Measurements from ENCODE around the gene ADGRG6. TPM values are rescaled to one million over a fixed set of nuclear protein-coding genes. Genes with fewer than 3 reads are reported as not detected.
"Not testable (repeated sequence)": the region's sequence is repeated elsewhere in the genome, so short reads cannot be mapped to it uniquely, and the experiment has no call there.

ADGRG6 gene
- total RNA-seq, 1 donor from 2014 or later: 7.7 TPM

DNA sequence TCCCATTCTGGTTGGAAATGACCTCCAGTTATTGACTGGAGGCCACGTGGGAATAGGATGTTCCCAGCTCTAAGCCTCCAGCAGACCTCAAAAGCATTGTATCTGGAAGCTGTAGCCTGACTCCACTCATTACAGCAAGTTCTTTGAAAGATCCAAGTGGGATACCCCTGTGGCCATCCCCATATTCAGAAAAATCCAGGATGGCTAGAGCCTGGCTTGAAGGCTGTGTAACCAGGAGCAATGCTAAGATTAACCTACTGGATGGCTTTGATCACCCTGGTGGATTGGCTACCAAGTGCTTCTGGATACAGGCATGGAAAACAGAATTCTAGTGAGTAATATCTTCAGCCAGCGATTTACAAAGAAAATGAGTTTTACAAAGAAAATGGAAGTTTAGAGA lies 151.2 kb downstream of the ADGRG6 start:
- DNase-seq (ENCODE audit: low spot score in 2 of 2): no peak
- intact Hi-C loops (cut with DNase I): no loop called here
- no peaks in the 10 kb centered on the region for H3K27me3 ChIP-seq
- TF ChIP-seq, protein P1, sequence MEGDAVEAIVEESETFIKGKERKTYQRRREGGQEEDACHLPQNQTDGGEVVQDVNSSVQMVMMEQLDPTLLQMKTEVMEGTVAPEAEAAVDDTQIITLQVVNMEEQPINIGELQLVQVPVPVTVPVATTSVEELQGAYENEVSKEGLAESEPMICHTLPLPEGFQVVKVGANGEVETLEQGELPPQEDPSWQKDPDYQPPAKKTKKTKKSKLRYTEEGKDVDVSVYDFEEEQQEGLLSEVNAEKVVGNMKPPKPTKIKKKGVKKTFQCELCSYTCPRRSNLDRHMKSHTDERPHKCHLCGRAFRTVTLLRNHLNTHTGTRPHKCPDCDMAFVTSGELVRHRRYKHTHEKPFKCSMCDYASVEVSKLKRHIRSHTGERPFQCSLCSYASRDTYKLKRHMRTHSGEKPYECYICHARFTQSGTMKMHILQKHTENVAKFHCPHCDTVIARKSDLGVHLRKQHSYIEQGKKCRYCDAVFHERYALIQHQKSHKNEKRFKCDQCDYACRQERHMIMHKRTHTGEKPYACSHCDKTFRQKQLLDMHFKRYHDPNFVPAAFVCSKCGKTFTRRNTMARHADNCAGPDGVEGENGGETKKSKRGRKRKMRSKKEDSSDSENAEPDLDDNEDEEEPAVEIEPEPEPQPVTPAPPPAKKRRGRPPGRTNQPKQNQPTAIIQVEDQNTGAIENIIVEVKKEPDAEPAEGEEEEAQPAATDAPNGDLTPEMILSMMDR (IDR thresholded peaks at IDR 0.05): no peak
- no peak overlapping the region for H3K4me3 ChIP-seq
- no peaks in the 10 kb centered on the region for H3K9me3 ChIP-seq
- no peaks in the 10 kb centered on the region for H3K4me1 ChIP-seq
- H3K36me3 ChIP-seq: no peaks in the 10 kb centered on the region
- H3K27ac ChIP-seq: no peak overlapping the region

GRCh38 chr6:142454196-142454595 lies 152.4 kb downstream of the ADGRG6 start:
- H3K27me3 ChIP-seq; H3K36me3 ChIP-seq; H3K4me3 ChIP-seq; H3K27ac ChIP-seq; intact Hi-C loops (cut with DNase I); DNase-seq (ENCODE audit: low spot score in 2 of 2); H3K9me3 ChIP-seq; H3K4me1 ChIP-seq: not testable (repeated sequence)

DNA sequence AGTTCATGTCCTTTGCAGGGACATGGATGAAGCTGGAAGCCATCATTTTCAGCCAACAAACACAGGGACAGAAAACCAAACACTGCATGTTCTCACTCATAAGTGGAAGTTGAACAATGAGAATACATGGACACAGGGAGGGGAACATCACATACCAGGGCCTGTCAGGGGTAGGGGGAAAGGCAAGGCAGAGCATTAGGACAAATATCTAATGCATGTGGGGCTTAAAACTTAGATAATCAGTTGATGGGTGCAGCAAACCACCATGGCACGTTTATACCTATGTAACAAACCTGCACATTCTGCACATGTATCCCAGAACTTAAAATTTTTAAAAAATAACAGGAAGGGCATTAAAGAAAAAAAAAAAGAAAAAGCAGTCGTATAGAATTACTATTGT lies 153.0 kb downstream of the ADGRG6 start:
- H3K4me3 ChIP-seq; DNase-seq (ENCODE audit: low spot score in 2 of 2); H3K27me3 ChIP-seq; H3K27ac ChIP-seq; H3K9me3 ChIP-seq; H3K4me1 ChIP-seq; intact Hi-C loops (cut with DNase I); H3K36me3 ChIP-seq: not testable (repeated sequence)

GRCh38 chr6:142455957-142456589 lies 154.3 kb downstream of the ADGRG6 start:
- Histone ChIP-seq H3K27me3 (no peaks in the 10 kb centered on the region), H3K4me3 (no peak overlapping the region), H3K27ac (no peak overlapping the region), H3K9me3 (no peaks in the 10 kb centered on the region), H3K36me3 (no peaks in the 10 kb centered on the region), H3K4me1 (no peaks in the 10 kb centered on the region)
- intact Hi-C loops (cut with DNase I): no loop called here
- TF ChIP-seq, protein P1 (IDR thresholded peaks at IDR 0.05): no peak
- no peak for DNase-seq (ENCODE audit: low spot score in 2 of 2)

DNA sequence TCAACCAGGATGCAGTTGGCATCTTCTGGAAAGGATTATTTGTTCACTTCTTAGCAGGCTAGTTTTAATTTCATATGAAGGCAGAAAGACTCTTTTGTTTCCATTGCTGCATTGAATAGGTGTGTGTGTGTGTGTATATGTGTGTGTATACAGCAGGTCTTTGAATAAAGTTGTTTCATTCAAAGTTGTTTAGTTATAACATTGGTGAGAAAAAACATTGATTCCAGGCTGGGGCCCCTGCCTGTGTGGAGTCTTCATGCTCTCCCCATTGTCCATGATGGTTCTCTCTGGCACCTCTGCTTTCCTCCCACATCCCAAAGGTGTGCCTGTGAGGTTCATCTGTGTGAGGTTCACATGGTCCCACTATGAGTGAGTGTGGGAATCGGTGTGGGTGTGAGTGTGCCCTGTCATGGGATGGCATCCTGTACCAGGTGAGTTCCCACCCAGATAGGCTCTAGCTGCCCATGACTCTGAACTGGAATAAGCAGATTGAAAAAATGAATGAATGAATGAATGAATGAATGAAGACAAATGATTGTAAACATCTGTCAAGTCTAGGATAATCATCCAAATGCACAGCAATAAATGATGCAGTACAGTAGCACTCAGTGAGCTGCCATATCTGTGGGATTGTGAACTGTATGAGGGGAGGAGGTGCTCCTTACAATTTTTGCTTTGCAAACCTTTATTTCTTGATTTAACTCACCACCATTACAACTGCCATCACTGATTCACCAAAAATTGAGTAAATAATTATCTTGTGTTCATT lies 156.0 kb downstream of the ADGRG6 start:
- no peaks in the 10 kb centered on the region for H3K9me3 ChIP-seq
- no peaks in the 10 kb centered on the region for H3K27me3 ChIP-seq
- H3K4me3 ChIP-seq: no peak overlapping the region
- H3K27ac ChIP-seq: no peak overlapping the region
- intact Hi-C loops (cut with DNase I): no loop called here
- H3K4me1 ChIP-seq: no peaks in the 10 kb centered on the region
- H3K36me3 ChIP-seq: no peaks in the 10 kb centered on the region
- TF ChIP-seq, protein P1 (IDR thresholded peaks at IDR 0.05): no peak
- DNase-seq (ENCODE audit: low spot score in 2 of 2): no peak

DNA sequence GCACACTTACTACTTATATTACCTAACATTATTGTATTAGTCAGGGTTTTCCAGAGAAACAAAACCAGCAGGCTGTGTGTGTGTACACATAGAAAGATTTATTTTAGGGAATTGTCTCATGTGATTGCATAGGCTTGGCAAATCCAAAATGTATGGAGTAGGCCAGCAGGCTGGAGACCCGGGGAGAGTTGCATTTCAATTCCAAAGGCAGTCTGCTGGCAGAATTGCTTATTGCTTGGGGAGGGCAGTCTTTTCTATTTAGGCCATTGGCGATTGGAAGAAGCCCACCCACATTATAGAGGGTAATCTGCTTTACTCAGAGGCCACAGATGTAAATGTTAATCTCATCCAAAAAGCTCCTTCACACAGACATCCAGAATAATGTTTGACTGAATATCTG lies 157.0 kb downstream of the ADGRG6 start:
- TF ChIP-seq, protein P1 (IDR thresholded peaks at IDR 0.05): no peak
- intact Hi-C loops (cut with DNase I): no loop called here
- H3K4me3 ChIP-seq: no peak overlapping the region
- H3K9me3 ChIP-seq: no peaks in the 10 kb centered on the region
- H3K27ac ChIP-seq: no peak overlapping the region
- DNase-seq (ENCODE audit: low spot score in 2 of 2): no peak
- H3K27me3 ChIP-seq: no peaks in the 10 kb centered on the region
- no peaks in the 10 kb centered on the region for H3K4me1 ChIP-seq
- H3K36me3 ChIP-seq: no peaks in the 10 kb centered on the region

Data from ascending aorta (tissue), 2 donors.